GM12874 (cell line): ENCODE results near the gene CDC42BPB.

ENCODE experiments used
- TF ChIP-seq, protein P1 (sequence below): IDR thresholded peaks from 2 replicates; pipeline ENCODE4 v1.5.1; 2011; ENCODE audit warnings: low read depth, mild to moderate bottlenecking, control low read depth, low read length, moderate library complexity; ENCODE audit not compliant: insufficient read depth

Gene CDC42BPB

DNA sequence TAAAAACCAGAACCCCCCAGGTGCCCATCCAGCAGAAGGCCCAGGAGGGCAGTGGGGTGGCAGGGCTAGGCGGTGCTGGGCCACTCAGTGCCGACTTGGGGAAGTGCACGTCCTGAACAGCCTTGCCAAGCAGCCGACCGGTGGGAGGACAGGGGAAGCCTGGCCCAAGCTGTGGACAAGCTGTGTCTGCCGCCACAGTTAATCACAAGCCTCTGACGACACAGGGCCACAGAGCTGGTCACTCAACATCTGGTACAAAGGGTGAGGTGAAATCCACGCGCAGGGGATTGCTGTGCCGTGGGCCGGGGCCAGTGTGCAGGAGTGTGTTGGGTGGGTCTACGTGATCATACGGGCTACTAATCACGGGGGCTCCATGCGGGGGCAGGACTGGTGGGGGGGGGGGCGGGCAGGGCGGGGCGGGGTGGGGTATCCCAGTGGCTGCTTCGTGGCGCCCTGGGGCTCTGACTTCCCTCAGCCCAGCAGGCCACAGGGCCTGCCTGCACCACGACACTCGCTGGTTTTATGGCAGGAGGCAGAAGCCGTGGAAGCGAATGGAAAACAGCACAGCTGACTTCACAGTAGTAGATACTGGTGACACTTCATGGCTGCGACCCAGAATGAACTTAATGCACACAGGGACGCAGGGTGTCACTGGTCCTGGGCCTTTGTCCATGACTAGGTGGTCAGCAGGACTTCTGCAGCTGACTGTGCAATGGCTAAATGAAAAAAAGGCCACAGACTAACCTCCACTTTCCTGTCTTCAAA is 124.7 kb downstream of the CDC42BPB start:
- TF ChIP-seq, protein P1, sequence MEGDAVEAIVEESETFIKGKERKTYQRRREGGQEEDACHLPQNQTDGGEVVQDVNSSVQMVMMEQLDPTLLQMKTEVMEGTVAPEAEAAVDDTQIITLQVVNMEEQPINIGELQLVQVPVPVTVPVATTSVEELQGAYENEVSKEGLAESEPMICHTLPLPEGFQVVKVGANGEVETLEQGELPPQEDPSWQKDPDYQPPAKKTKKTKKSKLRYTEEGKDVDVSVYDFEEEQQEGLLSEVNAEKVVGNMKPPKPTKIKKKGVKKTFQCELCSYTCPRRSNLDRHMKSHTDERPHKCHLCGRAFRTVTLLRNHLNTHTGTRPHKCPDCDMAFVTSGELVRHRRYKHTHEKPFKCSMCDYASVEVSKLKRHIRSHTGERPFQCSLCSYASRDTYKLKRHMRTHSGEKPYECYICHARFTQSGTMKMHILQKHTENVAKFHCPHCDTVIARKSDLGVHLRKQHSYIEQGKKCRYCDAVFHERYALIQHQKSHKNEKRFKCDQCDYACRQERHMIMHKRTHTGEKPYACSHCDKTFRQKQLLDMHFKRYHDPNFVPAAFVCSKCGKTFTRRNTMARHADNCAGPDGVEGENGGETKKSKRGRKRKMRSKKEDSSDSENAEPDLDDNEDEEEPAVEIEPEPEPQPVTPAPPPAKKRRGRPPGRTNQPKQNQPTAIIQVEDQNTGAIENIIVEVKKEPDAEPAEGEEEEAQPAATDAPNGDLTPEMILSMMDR: no peak

DNA sequence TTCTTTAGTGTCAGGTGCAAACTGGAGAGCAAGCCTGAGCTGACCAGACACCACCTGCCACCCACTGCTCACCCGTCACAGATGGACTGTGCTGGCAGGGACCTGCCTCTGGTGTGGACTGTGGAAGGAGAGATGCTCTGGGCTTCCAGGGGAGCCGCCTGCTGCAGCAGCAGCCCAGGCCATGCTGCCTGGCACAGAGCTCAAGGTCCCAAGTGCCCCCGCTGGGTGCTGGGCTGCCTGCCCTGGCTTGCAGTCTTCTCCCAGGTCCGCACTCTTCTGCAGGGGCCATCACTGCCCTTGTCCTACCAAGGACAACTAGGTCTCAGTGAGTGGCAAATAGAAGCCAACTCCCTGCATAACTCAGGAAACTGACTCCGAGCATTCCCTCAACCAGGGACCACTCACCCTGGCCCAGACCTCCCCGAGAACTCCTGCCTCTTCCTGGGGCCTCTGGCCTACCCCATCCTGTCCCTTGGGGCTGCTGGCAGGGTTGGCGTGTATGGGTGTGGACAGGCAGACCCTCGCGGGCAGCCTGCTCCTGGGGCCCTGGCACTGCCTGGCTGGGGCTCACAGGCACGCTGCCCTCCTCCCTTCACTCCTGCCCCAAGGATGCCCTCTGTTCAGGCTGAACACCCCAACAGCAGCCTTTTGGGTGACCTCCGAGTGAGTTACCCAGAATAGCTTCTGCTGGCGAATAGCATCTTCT is 125.6 kb downstream of the CDC42BPB start:
- TF ChIP-seq, protein P1: no peak

DNA sequence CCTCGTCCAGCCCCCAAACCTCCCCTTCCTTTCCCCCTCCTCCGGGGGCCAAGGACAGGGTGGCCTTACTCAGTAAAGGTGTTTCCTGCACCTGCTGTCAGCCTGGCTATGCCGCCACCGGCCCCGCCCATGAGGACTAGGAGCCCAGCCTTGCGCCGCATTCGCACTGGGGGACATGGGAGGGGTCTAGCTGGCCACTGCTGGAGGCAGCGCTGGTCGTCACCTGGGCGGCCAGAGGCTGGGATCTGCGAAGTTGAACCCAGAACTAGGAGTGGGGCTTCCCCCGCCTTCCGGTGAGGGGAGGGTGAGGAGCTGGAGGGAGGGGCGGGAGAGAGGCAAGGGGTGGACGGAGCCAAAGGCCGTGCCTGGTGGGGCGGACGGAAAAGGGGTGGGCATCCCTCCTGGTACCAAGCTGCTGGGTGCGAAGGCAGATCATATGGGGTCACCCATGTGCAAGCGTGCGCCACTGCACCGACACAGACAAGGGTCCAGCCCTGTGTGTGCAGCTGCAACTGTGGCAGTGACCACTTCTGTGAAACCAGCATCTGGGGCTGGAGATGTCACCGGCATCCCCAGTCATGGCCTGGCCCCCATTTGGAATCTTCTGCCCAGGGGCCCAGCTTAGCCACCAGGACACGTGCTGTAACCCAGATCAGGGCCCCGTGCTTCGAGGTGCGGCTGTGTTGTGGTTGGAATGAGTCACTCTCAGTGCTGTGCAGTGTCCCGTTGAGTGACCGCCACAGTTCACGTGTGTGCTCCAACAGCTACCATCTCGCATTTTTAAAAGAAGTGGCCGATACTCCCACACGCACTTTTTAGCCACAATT is 126.4 kb downstream of the CDC42BPB start:
- TF ChIP-seq, protein P1: no peak

DNA sequence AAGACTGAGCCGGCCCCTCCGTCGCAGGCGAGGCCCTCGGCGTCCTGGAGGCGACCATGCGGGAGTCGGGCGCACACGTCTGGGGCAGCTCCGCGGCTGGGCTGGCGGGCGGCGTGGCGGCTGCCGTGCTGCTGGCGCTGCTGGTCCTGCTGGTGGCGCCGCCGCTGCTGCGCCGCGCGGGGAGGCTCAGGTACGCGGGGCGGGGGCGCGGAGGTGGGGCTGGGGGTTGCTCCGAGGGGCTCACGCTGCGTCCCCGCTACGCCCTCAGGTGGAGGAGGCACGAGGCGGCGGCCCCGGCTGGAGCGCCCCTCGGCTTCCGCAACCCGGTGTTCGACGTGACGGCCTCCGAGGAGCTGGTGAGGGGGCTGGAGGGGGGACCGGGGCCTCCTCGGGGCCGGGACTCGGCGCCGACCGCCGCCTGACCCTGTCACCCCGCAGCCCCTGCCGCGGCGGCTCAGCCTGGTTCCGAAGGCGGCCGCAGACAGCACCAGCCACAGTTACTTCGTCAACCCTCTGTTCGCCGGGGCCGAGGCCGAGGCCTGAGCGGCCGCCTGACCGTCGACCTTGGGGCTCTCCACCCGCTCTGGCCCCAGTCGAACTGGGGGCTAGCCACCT is 127.1 kb downstream of the CDC42BPB start:
- TF ChIP-seq, protein P1: no peak

DNA sequence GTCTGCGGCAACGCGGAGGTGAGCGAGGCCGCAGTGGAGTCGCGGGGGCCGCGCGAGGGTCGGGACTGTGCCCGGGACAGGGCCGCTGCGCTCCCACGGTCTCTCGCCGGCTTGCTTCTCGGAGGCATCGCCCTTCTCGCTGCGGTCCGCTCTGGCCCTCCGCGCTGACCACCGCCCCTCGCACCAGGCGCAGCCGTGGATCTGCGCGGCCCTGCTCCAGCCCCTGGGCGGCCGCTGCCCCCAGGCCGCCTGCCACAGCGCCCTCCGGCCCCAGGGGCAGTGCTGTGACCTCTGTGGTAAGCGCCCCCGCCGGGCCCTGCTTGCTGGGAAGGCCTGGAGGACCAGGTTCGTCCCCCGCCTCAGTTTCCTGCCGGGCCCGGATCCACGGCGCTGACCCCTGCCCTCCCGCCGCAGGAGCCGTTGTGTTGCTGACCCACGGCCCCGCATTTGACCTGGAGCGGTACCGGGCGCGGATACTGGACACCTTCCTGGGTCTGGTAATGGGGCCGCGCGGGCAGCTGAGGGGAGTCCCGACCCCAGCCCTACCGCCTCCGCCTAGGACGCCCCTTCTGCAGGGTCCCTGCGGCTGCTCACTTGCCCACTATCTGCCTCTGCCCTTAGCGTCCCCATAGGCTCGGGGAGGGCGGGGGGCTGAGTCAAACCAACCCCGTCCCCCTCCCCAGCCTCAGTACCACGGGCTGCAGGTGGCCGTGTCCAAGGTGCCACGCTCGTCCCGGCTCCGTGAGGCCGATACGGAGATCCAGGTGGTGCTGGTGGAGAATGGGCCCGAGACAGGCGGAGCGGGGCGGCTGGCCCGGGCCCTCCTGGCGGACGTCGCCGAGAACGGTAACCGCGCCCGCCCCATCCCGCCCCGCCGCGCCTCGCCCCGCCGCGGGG is 127.9 kb downstream of the CDC42BPB start:
- TF ChIP-seq, protein P1: no peak

DNA sequence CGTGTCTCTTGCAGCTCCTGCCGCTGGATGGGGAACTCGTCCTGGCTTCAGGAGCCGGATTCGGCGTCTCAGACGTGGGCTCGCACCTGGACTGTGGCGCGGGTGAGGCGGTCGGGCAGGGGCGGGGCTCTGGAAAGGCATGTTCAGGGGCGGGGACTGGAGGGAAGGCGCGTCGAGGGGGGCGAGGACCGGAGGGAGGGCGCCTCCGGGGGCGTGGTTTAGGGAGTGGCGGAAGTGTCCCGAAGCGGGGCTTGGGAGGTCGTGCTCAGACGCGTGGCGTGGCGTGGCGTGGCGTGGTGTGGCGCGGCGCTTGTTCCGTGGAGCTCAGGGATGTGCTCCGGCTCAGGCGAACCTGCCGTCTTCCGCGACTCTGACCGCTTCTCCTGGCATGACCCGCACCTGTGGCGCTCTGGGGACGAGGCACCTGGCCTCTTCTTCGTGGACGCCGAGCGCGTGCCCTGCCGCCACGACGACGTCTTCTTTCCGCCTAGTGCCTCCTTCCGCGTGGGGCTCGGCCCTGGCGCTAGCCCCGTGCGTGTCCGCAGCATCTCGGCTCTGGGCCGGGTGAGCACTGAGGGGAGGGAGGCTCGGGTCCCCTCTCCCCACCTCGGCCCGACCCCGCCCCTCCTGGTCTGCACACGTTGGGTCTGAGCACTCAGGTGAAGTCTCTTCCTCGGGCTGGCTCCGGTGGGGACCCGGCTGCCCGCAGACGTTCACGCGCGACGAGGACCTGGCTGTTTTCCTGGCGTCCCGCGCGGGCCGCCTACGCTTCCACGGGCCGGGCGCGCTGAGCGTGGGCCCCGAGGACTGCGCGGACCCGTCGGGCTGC is 128.7 kb downstream of the CDC42BPB start:
- TF ChIP-seq, protein P1: no peak
